Smooth muscle cell of the brain vasculature (primary cell): Measurements from ENCODE around the gene PCDHGC3.

ENCODE experiments used
- DNase-seq: peaks from one replicate; pipeline ENCODE4 v3.0.0-alpha.2; 2012; ENCODE audit warnings: low read depth, low spot score

The PCDHGC3 gene

GRCh38 chr5:141508440-141508797, 32.7 kb downstream of the PCDHGC3 start:
- no peak for DNase-seq

DNA sequence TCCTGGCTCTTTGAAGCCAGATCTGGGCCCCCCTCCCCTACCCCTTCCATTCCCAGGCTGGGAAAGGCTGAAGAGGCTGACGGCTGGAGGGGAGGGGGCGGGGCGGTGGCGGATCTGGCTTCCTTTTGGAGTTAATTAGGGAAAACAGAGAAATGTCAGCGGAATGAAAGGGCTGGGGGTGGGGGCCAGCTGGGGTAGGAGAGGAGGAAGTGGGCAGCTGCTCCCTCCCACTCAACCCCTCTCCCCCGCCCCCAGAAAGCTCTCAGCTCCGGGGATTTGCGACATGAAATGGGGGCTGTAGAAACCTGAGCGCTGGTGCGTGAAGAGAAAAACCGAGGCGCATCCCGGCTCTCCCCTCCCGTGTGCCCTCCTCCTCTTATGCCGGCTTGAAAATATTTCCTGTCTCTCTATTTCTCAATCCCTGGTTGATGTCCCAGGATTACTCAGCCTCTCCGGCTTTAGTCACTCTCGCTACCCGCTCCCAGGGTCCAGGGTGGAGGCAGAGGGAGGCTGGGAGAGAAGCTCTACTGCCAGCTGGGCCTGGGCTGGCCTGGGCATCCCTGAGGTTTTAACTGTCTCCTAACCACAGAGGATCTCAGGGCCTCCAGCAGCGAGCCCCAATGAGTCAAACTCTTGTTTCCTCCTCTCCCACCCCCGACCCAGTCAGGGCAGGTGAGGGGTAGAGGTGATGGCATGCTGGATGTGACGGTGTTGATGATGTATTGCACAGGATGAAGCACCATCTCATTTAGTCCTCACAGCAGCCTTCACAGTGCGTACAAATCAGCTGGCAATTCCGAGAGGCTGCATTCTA, 33.2 kb downstream of the PCDHGC3 start:
- peak; percentile 83 for DNase-seq

DNA sequence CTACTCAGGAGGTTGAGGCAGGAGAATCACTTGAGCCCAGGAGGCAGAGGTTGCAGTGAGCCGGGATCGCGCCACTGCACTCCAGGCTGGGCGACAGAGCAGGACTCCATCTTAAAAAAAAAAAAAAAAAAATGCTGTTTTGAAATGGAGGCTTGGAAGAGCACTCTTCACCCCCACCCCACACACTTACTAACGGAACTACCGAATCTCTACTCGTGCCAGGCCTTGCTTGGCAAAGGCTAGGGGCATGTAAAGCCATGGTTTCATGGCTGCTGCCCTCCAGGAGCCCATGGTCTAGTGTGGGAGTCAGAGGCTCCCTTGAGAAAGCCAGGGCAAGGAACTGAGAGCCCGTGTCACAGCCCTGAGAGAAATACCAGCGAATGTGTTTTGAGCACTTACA, 34.4 kb downstream of the PCDHGC3 start:
- DNase-seq = no peak

DNA sequence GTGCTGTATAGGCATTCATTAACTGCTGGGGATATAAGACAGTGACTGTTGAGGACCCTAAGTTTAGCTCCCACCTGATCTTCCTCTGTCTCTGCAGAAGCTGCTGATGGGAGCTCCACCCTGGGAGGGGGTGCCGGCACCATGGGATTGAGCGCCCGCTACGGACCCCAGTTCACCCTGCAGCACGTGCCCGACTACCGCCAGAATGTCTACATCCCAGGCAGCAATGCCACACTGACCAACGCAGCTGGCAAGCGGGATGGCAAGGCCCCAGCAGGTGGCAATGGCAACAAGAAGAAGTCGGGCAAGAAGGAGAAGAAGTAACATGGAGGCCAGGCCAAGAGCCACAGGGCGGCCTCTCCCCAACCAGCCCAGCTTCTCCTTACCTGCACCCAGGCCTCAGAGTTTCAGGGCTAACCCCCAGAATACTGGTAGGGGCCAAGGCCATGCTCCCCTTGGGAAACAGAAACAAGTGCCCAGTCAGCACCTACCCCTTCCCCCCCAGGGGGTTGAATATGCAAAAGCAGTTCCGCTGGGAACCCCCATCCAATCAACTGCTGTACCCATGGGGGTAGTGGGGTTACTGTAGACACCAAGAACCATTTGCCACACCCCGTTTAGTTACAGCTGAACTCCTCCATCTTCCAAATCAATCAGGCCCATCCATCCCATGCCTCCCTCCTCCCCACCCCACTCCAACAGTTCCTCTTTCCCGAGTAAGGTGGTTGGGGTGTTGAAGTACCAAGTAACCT, 35.3 kb downstream of the PCDHGC3 start:
- no peak for DNase-seq

GRCh38 chr5:141511771-141512325, 36.1 kb downstream of the PCDHGC3 start:
- no peak for DNase-seq

- DNase-seq = no peak
Observed at GRCh38 chr5:141512390-141512910, 36.7 kb downstream of the PCDHGC3 start.

DNA sequence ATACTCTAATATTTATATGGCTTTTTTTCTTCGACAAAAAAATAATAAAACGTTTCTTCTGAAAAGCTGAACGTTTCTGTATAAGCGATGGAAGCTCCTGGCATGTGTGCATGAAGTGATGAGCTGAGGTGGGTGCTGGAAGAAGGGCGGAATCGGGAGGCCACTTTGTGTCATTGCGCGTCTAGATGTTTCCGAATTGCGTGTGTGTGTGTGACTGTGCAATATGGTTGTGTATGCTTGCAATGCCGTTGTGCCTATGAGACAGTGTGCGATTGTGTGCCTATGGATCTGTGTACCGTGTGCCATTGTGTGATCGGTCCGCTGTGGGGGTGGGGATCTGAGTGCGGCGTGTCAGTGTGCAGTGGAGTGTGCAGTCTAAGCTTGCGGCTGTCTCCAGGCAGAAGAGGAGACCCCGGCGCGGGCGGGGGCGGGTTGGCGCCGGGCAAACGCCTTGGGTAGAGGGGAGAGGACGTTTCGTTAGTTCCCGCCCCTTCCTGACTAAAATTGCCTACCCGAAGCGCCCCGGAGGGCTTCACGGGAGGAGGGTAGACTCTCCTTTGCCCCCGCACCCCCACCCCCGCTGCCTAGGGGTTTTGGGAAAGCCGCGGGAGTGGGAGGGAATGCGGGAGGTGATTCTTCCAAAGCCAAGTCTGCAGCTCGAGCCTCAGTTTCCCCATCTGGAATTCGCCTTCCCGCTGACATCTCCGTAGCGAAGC, 37.3 kb downstream of the PCDHGC3 start:
- no peak for DNase-seq

GRCh38 chr5:141513627-141514329, 38.0 kb downstream of the PCDHGC3 start:
- DNase-seq = no peak

DNA sequence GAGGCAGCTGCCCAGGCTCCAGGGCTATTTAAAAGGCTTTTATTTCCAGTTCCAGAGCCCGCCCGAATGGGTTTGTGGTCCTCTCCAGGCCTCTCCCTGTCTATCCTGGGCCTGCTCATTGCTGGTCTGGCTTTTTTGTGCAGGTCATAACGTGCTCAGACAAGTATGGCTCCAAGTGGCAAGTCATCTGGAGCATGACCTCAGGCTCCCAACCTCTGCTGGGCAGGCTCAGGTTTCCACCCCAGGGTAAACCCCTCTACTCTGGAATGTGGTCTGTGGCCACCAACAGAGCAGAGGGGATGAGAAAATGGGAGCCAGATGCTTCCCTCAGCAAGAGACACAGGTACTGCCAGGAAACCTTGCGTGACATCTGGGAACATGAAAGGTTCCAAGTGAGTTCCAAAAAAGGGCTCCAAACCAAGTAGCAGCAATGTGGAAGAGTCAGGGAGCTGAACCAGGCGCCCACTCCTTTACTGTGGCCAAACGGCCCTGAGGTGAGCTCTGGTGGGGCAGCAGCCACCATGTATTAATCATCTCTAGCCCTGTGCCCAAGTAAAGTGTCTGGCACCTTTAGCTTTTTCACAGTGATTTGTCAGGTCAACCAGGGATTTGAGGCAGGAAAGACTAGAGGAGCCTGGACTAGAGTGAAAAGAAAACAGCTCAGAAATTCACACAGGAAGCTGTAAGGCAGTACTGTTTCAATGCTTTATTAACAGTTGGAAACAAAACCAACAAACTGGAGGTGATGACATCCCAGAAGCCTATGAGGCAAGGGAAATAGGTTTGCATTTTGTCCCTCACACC, 38.8 kb downstream of the PCDHGC3 start:
- no peak for DNase-seq

GRCh38 chr5:141515141-141515540, 39.4 kb downstream of the PCDHGC3 start:
- no peak for DNase-seq

DNA sequence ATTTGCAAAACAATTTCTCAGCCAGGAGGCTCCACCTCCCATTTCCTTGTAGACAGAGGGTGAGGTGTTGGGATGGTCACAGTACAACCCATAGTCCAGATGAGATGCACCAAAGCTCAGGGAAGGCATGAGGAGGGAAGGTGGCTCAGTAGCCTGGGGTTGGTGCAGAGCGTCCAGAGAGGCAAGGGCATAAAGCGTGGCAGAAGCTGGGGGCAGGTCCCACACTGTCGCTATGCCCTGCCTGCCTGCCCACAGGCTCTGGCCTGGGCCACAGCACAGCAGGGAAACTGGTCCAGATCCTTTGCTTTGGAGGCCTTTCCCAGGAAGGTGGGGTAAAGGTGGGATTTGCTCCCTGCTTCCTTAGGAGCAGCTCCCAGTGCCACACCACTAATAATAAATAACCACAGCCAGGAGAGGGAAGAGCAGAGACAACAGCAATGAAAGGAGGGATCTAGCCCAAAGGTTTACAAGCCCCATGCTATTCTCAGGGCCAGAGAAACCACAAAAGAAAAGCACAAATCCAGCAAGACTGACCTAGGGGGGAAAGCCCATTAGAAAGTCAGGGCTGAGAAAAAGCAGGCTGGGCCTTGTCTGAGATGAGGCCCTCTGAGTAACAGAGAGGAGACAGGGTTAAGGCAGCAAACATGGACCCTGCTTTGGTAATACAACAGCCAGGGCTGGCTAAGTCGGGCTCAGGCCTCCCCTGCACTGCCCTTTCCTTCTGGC, 40.3 kb downstream of the PCDHGC3 start:
- DNase-seq = no peak

DNA sequence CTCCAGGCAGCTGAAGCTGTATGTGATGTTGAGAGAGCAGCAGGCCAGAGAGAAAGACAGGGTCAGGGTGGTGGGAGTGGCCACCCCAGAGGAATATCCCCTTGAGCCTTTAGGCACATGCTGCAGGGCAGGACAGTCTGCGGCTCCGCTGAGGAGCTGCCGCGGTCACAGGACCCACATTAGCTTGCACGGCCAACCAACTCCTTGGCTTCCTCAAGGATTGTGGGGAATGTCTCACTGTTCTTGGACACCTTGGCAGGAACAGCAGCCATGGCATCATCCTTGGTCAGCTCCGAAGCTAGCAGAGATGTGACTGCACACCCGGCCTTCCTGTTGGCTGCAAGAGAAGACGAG, 40.9 kb downstream of the PCDHGC3 start:
- DNase-seq = no peak

DNA sequence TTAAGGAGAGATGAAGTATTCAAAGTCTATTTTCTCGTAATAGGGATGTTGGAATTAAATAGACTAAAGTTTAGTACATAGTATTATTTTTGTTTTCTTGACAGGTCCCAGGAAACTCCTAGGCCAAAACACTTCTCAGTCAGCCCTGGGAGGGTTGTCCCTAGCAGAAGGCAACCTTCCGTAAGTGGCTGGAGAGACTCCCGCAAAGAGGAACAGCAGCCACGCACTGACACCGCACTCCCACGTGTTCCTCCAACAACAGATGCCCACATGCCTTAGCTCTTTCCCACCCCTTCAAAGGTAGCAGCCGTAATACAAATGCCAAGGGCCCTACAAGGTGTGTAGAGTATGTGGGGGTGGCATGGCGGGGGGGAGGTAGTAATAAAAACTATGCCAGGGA, 41.5 kb downstream of the PCDHGC3 start:
- DNase-seq = no peak

DNA sequence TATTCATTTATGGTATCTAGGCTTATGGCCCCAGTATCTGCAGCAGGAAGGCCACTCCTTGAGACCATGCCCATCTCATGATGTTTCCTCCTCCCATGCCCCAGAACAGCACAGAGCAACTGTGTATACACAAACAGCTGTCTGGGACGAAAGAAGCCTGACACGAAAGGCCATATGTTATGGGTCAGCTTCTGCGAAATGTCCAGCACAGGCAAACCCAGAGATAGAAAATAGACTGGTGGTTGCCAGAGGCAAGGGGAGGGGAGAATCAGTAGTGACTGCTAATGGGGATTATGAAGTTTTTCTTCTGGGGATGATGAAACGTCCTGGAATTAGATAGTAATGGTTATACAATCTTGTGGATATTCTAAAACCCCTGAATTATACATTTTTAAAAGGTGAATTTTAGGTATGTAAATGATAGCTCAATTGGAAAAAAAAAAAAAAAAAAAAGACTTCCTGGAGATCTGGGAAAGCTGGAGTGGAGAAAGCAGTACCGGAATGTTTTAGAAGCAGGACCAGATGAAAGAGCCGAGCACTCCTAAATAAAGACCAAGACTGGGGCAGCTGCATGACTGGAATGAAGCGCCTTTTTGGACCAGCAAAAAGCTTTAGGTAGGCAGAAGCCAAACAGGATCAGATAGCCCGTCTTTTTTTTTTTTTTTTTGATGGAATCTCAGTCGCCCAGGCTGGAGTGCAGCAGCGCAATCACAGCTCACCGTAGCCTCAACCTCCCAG, 42.3 kb downstream of the PCDHGC3 start:
- no peak for DNase-seq

DNA sequence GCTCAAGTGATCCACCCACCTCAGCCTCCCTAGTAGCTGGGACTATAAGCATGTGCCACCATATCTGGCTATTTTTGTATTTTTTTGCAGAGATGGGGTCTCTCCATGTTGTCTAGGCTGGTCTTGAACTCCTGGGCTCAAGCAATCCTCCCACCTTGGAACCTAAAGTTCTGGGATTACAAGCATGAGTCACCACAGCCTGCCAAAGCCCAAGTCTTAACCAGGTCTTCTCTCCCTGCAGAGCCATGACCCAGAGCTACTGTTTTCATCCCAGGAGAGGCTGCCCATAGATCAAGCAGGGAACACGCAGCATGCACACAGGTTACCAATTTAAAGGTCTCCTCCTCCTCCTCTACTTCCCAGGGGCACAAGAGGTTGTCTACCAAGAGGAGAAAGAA, 42.9 kb downstream of the PCDHGC3 start:
- DNase-seq = no peak

GRCh38 chr5:141519605-141520565, 44.1 kb downstream of the PCDHGC3 start:
- DNase-seq = no peak

GRCh38 chr5:141521244-141521781, 45.5 kb downstream of the PCDHGC3 start:
- peak; percentile 92 for DNase-seq

DNA sequence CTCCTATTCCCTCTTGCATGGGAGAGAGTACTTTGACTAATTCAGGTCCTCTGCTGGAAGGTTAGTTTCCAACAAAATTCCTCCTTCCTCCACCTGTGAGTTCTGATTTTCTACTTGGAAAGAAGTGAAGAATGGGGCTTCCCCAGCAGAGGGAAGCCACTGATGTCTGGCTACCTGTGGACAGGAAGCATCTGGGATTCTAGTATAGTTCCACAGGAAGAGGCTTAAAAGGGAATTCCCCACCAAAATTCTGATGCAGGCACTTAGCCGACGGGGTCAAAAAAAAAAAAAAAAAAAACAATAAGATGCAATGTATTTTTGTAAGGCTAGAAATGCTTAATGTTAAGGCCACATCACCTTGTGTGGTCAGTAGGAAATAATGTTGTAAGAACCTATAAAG, 46.5 kb downstream of the PCDHGC3 start:
- DNase-seq = no peak
